Heart right ventricle (tissue), 16 donors: ENCODE measurements around the gene HS3ST1. TPM values are rescaled to one million over a fixed set of nuclear protein-coding genes. Genes with fewer than 3 reads are reported as not detected.

Experiments
- ATAC-seq, 8 donors: fragments of 200-7000 bp; cut with Tn5 transposase; one replicate each; pipeline ENCODE4 v1.9.1; 2020; ENCODE audit warnings: mild to moderate bottlenecking in 8 of 8, moderate library complexity in 8 of 8, moderate number of reproducible peaks in 1 of 8
- DNase-seq, 2 donors: peaks; one replicate each; pipeline ENCODE4 v3.0.0-alpha.2; 2020
- H3K27ac ChIP-seq, 10 donors: fragments of 200-600 bp; sonication (generic) in 2 of 10; one replicate each; pipeline versions ENCODE4 v1.5.0 to v1.8.0; 2020 to 2022; ENCODE audit warnings: mild to moderate bottlenecking in 3 of 10
- H3K27me3 ChIP-seq, 7 donors: fragments of 200-600 bp; one replicate each; pipeline ENCODE4 v1.8.0; 2021 to 2022; ENCODE audit warnings: mild to moderate bottlenecking in 2 of 7
- H3K36me3 ChIP-seq, 9 donors: fragments of 200-600 bp; sonication (generic) in 1 of 9; one replicate each; pipeline versions ENCODE4 v1.5.0 to v1.8.0; 2020 to 2022; ENCODE audit warnings: mild to moderate bottlenecking in 2 of 9
- H3K4me1 ChIP-seq, 9 donors: fragments of 200-600 bp; sonication (generic) in 1 of 9; one replicate each; pipeline versions ENCODE4 v1.5.0 to v1.8.0; 2020 to 2022; ENCODE audit warnings: mild to moderate bottlenecking in 4 of 9
- H3K4me3 ChIP-seq, 10 donors: fragments of 200-600 bp; sonication (generic) in 2 of 10; one replicate each; pipeline versions ENCODE4 v1.5.0 to v1.8.0; 2020 to 2022; ENCODE audit warnings: mild to moderate bottlenecking in 7 of 10, moderate library complexity in 2 of 10
- H3K9me3 ChIP-seq, 11 donors: fragments of 200-600 bp in 10 of 11; sonication (generic) in 2 of 11; one replicate each; pipeline versions ENCODE4 v1.5.0 to v1.8.0; 2013 to 2022; ENCODE audit warnings: mild to moderate bottlenecking in 2 of 11, control low read depth in 1 of 11, moderate library complexity in 1 of 11
- CTCF ChIP-seq, 9 donors: fragments of 200-600 bp; sonication (generic) in 2 of 9; IDR thresholded peaks; one replicate each; pipeline versions ENCODE4 v1.5.0 to v1.8.0; 2021 to 2022; ENCODE audit warnings: antibody characterized with exemption in 9 of 9, mild to moderate bottlenecking in 5 of 9, moderate library complexity in 1 of 9
- WGBS, 2 donors: extraction: QIAGEN DNeasy Blood & Tissue Kit; methylation state at CpG; one replicate each; pipeline ENCODE4 v1.1.7; 2013; ENCODE audit warnings: inconsistent platforms in 1 of 2; 5-methylcytosine and 5-hydroxymethylcytosine counted together
- intact Hi-C, 10 donors: fragments of 100-400 bp; cut with DNase I; formaldehyde crosslinking; loops; one replicate each; pipeline versions ENCODE4 v1.11.1 to v1.14.2; 2022
- polyA plus RNA-seq, 2 donors: library from polyadenylated mRNA; stranded (reverse); fragments of 200-250 nt; gene quantifications; one replicate each; pipeline ENCODE4 v1.2.3, GENCODE V29; 2013
- total RNA-seq, 10 donors: library from RNA; stranded (reverse); fragmentation: NEBNext Ultra II Directional in 3 of 10; extraction: Animal tissue kit (Norgen Biotek cat#: 25700) in 3 of 10; gene quantifications; one replicate each; pipeline versions ENCODE4 v1.2.1 to v1.2.4, GENCODE V29; 2021 to 2023
- donor health status: Arrhythmogenic right ventricular cardiomyopathy.
- donor health status: ischemic (EF 13 %, LVEDD 7.1; RV severe dilation, severe dysfunction).
- donor health status: healthy with polysubstance abuse.
- donor health status: DM: no; HTN: yes; CAD: no.
- donor health status: DM: no; HTN: no; CAD: no.
- donor health status: ischemic (EF 25% LVEDD 6.9; RV normal size, moderate dysfunction).
- donor health status: ischemic (EF 25% LVEDD 5.7; RV mildly dilated, moderate dysfunction).
- donor health status: healthy.
- donor health status: DM: yes; HTN: yes; CAD: no.
- donor health status: Ischemic cardiomyopathy.
- donor health status: ischemic (EF 35%, LVEDD 5.7; RV mildly dilated, moderate dysfunction).
- donor health status: nonischemic (EF 11% LVEDD 7.7; RV severe dilation, severe dysfunction).
- donor health status: DM: yes; HTN: yes; CAD: no.
- donor health status: PGD.
- donor health status: ischemic (EF 29% LVEDD 5.4; RV normal size, mild dysfunction).
- donor health status: nonischemic (EF 23%, LVEDD 6.1; RV moderate dilation, normal function).

The HS3ST1 gene
- total and polyA plus RNA-seq, 12 donors, result 0.27 to 2.1 (median 1.1) TPM

- H3K9me3 ChIP-seq, result no peaks in the 10 kb centered on the region
- TF ChIP-seq CTCF (IDR thresholded peaks at IDR 0.05), result no peak
- 90 to 91% methylated on average over 5 of the region's 5 CpGs for WGBS, 2 donors
- no peak overlapping the region for H3K4me3 ChIP-seq
- peaks cover 0 to 6% (median 0%) of the 10 kb centered on the region in 9 donors for H3K4me1 ChIP-seq
- H3K27me3 ChIP-seq, result no peaks in the 10 kb centered on the region
- DNase-seq, result no peak
- intact Hi-C loops, result no loop called here
- no peak for ATAC-seq
- H3K27ac ChIP-seq, result no peak overlapping the region
- H3K36me3 ChIP-seq, result no peaks in the 10 kb centered on the region
These were observed 20.3 kb downstream of the HS3ST1 start for GRCh38 chr4:11408233-11408967.

- DNase-seq, result no peak
- no peak overlapping the region for H3K4me3 ChIP-seq
- H3K9me3 ChIP-seq, result no peaks in the 10 kb centered on the region
- no peak overlapping the region for H3K27ac ChIP-seq
- H3K36me3 ChIP-seq, result no peaks in the 10 kb centered on the region
- peaks cover 0 to 6% (median 0%) of the 10 kb centered on the region in 9 donors for H3K4me1 ChIP-seq
- no peak for ATAC-seq
- H3K27me3 ChIP-seq, result no peaks in the 10 kb centered on the region
- no peak for TF ChIP-seq CTCF (IDR thresholded peaks at IDR 0.05)
- intact Hi-C loops, result no loop called here
- 83 to 90% methylated on average over 3 of the region's 3 CpGs for WGBS, 2 donors
These were observed 21.1 kb downstream of the HS3ST1 start for GRCh38 chr4:11407551-11407950.

GRCh38 chr4:11404431-11404830 is 24.3 kb downstream of the HS3ST1 start:
- DNase-seq, result no peak
- 89 to 94% methylated on average over 2 of the region's 2 CpGs for WGBS, 2 donors
- no peaks in the 10 kb centered on the region for H3K27me3 ChIP-seq
- no peak overlapping the region for H3K27ac ChIP-seq
- H3K4me1 ChIP-seq, result peaks cover 0 to 6% (median 0%) of the 10 kb centered on the region in 9 donors
- peaks cover 0 to 4% (median 0%) of the 10 kb centered on the region in 11 donors for H3K9me3 ChIP-seq
- intact Hi-C loops, result no loop called here
- no peak for TF ChIP-seq CTCF (IDR thresholded peaks at IDR 0.05)
- no peak overlapping the region for H3K4me3 ChIP-seq
- H3K36me3 ChIP-seq, result peaks cover 0 to 5% (median 0%) of the 10 kb centered on the region in 9 donors
- ATAC-seq, result no peak

GRCh38 chr4:11402192-11402591 is 26.5 kb downstream of the HS3ST1 start:
- ATAC-seq, result no peak
- peaks cover 0 to 11% (median 0%) of the 10 kb centered on the region in 9 donors for H3K36me3 ChIP-seq
- TF ChIP-seq CTCF (IDR thresholded peaks at IDR 0.05), result no peak
- intact Hi-C loops, result no loop called here
- H3K27me3 ChIP-seq, result no peaks in the 10 kb centered on the region
- peaks cover 0 to 4% (median 0%) of the 10 kb centered on the region in 11 donors for H3K9me3 ChIP-seq
- H3K4me3 ChIP-seq, result no peak overlapping the region
- H3K27ac ChIP-seq, result no peak overlapping the region
- 96 to 98% methylated on average over 3 of the region's 3 CpGs for WGBS, 2 donors
- DNase-seq, result no peak
- H3K4me1 ChIP-seq, result peaks cover 0 to 19% (median 0%) of the 10 kb centered on the region in 9 donors
